Germinal center (tissue), 1 donor: ENCODE measurements around the gene KCNIP1.

ENCODE experiments used
- DNase-seq: peaks from one replicate; pipeline ENCODE4 v3.0.0; 2012; ENCODE audit warnings: mixed read lengths, low spot score

The KCNIP1 gene

GRCh38 chr5:170643591-170643990 lies 139.8 kb downstream of the KCNIP1 start:
- no peak for DNase-seq

GRCh38 chr5:170644501-170644900 lies 140.7 kb downstream of the KCNIP1 start:
- no peak for DNase-seq

GRCh38 chr5:170648541-170648940 lies 144.7 kb downstream of the KCNIP1 start:
- DNase-seq = no peak

GRCh38 chr5:170650850-170651249 lies 147.0 kb downstream of the KCNIP1 start:
- no peak for DNase-seq

- DNase-seq = no peak
These were observed 147.9 kb downstream of the KCNIP1 start for GRCh38 chr5:170651604-170652277.

- no peak for DNase-seq
These were observed 151.7 kb downstream of the KCNIP1 start for GRCh38 chr5:170655476-170655875.

- no peak for DNase-seq
These were observed 152.1 kb downstream of the KCNIP1 start for GRCh38 chr5:170655920-170656319.

- DNase-seq = no peak
These were observed 152.5 kb downstream of the KCNIP1 start for GRCh38 chr5:170656346-170656745.

- no peak for DNase-seq
These were observed 156.7 kb downstream of the KCNIP1 start for GRCh38 chr5:170660531-170660930.

GRCh38 chr5:170662966-170663365 lies 159.1 kb downstream of the KCNIP1 start:
- no peak for DNase-seq

- DNase-seq = no peak
These were observed 175.0 kb downstream of the KCNIP1 start for GRCh38 chr5:170678811-170679210.

GRCh38 chr5:170681013-170681433 lies 177.2 kb downstream of the KCNIP1 start:
- peak; percentile 20 for DNase-seq

GRCh38 chr5:170691657-170692056 lies 187.8 kb downstream of the KCNIP1 start:
- no peak for DNase-seq

- no peak for DNase-seq
These were observed 189.9 kb downstream of the KCNIP1 start for GRCh38 chr5:170693701-170694100.

- no peak for DNase-seq
These were observed 191.1 kb downstream of the KCNIP1 start for GRCh38 chr5:170694911-170695310.

- DNase-seq = no peak
These were observed 193.2 kb downstream of the KCNIP1 start for GRCh38 chr5:170697031-170697430.

GRCh38 chr5:170700503-170700902 lies 196.7 kb downstream of the KCNIP1 start:
- no peak for DNase-seq

- no peak for DNase-seq
These were observed 197.5 kb downstream of the KCNIP1 start for GRCh38 chr5:170701334-170701733.

- no peak for DNase-seq
These were observed 200.8 kb downstream of the KCNIP1 start for GRCh38 chr5:170704417-170705192.

GRCh38 chr5:170709640-170710039 lies 205.8 kb downstream of the KCNIP1 start:
- no peak for DNase-seq

- no peak for DNase-seq
These were observed 207.5 kb downstream of the KCNIP1 start for GRCh38 chr5:170711300-170711699.

GRCh38 chr5:170715141-170715540 lies 211.3 kb downstream of the KCNIP1 start:
- DNase-seq = no peak

- no peak for DNase-seq
These were observed 212.6 kb downstream of the KCNIP1 start for GRCh38 chr5:170716396-170716795.

GRCh38 chr5:170719551-170719950 lies 215.7 kb downstream of the KCNIP1 start:
- DNase-seq = no peak
